Measurements from ENCODE around the gene CNGB1. TPM values are rescaled to one million over a fixed set of nuclear protein-coding genes. Genes with fewer than 3 reads are reported as not detected.
"Not testable (repeated sequence)": the region's sequence is repeated elsewhere in the genome, so short reads cannot be mapped to it uniquely, and the experiment has no call there.

CNGB1 gene
- total RNA-seq, 1 experiment from 2014 or later: not detected

GRCh38 chr16:57862698-57863433, 108.1 kb downstream of the CNGB1 start:
- no peak for DNase-seq (ENCODE audit: unreplicated experiment)
- ChIA-PET CTCF (interaction anchor here (0.6 to 9.6 kb wide), 46 partner anchors 9 to 473 kb away, joined by 3 to 176 read pairs (median 5); partner anchors contain the start of genes KATNB1 and KIFC3), POLR2A (interaction anchor here (0.7 to 2.4 kb wide), 8 partner anchors 13 to 106 kb away, joined by 3 to 17 read pairs (median 4); no protein-coding TSS in a partner anchor)

GRCh38 chr16:57859331-57859730, 111.6 kb downstream of the CNGB1 start:
- POLR2A ChIA-PET: interaction anchor here (0.6 kb wide), 1 partner anchor 12 kb away, joined by 6 read pairs; no protein-coding TSS in a partner anchor
- no peaks in the 10 kb centered on the region for H3K27me3 Mint-ChIP-seq (ENCODE audit: insufficient read depth, unreplicated experiment)
- TF ChIP-seq, protein P1, sequence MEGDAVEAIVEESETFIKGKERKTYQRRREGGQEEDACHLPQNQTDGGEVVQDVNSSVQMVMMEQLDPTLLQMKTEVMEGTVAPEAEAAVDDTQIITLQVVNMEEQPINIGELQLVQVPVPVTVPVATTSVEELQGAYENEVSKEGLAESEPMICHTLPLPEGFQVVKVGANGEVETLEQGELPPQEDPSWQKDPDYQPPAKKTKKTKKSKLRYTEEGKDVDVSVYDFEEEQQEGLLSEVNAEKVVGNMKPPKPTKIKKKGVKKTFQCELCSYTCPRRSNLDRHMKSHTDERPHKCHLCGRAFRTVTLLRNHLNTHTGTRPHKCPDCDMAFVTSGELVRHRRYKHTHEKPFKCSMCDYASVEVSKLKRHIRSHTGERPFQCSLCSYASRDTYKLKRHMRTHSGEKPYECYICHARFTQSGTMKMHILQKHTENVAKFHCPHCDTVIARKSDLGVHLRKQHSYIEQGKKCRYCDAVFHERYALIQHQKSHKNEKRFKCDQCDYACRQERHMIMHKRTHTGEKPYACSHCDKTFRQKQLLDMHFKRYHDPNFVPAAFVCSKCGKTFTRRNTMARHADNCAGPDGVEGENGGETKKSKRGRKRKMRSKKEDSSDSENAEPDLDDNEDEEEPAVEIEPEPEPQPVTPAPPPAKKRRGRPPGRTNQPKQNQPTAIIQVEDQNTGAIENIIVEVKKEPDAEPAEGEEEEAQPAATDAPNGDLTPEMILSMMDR (IDR thresholded peaks at IDR 0.05; ENCODE audit: unreplicated experiment): peak; percentile 31
- H3K4me1 Mint-ChIP-seq (ENCODE audit: insufficient read depth, unreplicated experiment): peaks cover 7% of the 10 kb centered on the region
- BruUV-seq (replicated peaks): no TSS peak
- no peaks in the 10 kb centered on the region for H3K9me3 Mint-ChIP-seq (ENCODE audit: unreplicated experiment)
- peak; percentile 22 for DNase-seq (ENCODE audit: unreplicated experiment)
- no peak overlapping the region for H3K27ac Mint-ChIP-seq (ENCODE audit: low read depth, unreplicated experiment)
- no peaks in the 10 kb centered on the region for H3K36me3 Mint-ChIP-seq (ENCODE audit: insufficient read depth, unreplicated experiment)
- no peak overlapping the region for H3K4me3 Mint-ChIP-seq (ENCODE audit: unreplicated experiment)
- CTCF ChIA-PET: interaction anchor here (1.6 to 9.6 kb wide), 2 partner anchors 19 to 66 kb away, joined by 3 to 176 read pairs; no protein-coding TSS in a partner anchor
- intact Hi-C loops (cut with micrococcal nuclease): no loop called here

More at GRCh38 chr16:57862698-57863433, 108.1 kb downstream of the CNGB1 start:
- TF ChIP-seq, protein P1 (IDR thresholded peaks at IDR 0.05; ENCODE audit: unreplicated experiment): no peak
- no TSS peak for BruUV-seq (replicated peaks)
- Mint-ChIP-seq H3K9me3 (ENCODE audit: unreplicated experiment) (no peaks in the 10 kb centered on the region), H3K27me3 (ENCODE audit: insufficient read depth, unreplicated experiment) (no peaks in the 10 kb centered on the region), H3K36me3 (ENCODE audit: insufficient read depth, unreplicated experiment) (no peaks in the 10 kb centered on the region), H3K4me3 (ENCODE audit: unreplicated experiment) (no peak overlapping the region), H3K27ac (ENCODE audit: low read depth, unreplicated experiment) (no peak overlapping the region), H3K4me1 (ENCODE audit: insufficient read depth, unreplicated experiment) (peaks cover 7% of the 10 kb centered on the region)
- intact Hi-C loops (cut with micrococcal nuclease): loop anchor here (1.0 kb wide), 5 partner anchors 61 to 287 kb away; partner anchors contain the start of gene KIFC3

GRCh38 chr16:57858635-57859034, 112.3 kb downstream of the CNGB1 start:
- no peaks in the 10 kb centered on the region for H3K36me3 Mint-ChIP-seq (ENCODE audit: insufficient read depth, unreplicated experiment)
- intact Hi-C loops (cut with micrococcal nuclease): no loop called here
- H3K27ac Mint-ChIP-seq (ENCODE audit: low read depth, unreplicated experiment): no peak overlapping the region
- ChIA-PET POLR2A (interaction anchor here (0.6 to 1.2 kb wide), 3 partner anchors 13 to 57 kb away, joined by 3 to 6 read pairs (median 4); no protein-coding TSS in a partner anchor), CTCF (interaction anchor here (0.9 to 9.6 kb wide), 4 partner anchors 10 to 65 kb away, joined by 3 to 176 read pairs (median 3); no protein-coding TSS in a partner anchor)
- H3K4me3 Mint-ChIP-seq (ENCODE audit: unreplicated experiment): no peak overlapping the region
- no TSS peak for BruUV-seq (replicated peaks)
- H3K27me3 Mint-ChIP-seq (ENCODE audit: insufficient read depth, unreplicated experiment): no peaks in the 10 kb centered on the region
- H3K4me1 Mint-ChIP-seq (ENCODE audit: insufficient read depth, unreplicated experiment): peaks cover 6% of the 10 kb centered on the region
- H3K9me3 Mint-ChIP-seq (ENCODE audit: unreplicated experiment): no peaks in the 10 kb centered on the region
- TF ChIP-seq, protein P1 (IDR thresholded peaks at IDR 0.05; ENCODE audit: unreplicated experiment): no peak
- DNase-seq (ENCODE audit: unreplicated experiment): no peak

- CTCF ChIA-PET: interaction anchor here (0.9 to 9.6 kb wide), 3 partner anchors 9 to 64 kb away, joined by 3 to 176 read pairs (median 3); no protein-coding TSS in a partner anchor
- H3K36me3 Mint-ChIP-seq (ENCODE audit: insufficient read depth, unreplicated experiment); intact Hi-C loops (cut with micrococcal nuclease); H3K4me1 Mint-ChIP-seq (ENCODE audit: insufficient read depth, unreplicated experiment); BruUV-seq (replicated peaks); H3K9me3 Mint-ChIP-seq (ENCODE audit: unreplicated experiment); DNase-seq (ENCODE audit: unreplicated experiment); H3K27ac Mint-ChIP-seq (ENCODE audit: low read depth, unreplicated experiment); H3K27me3 Mint-ChIP-seq (ENCODE audit: insufficient read depth, unreplicated experiment); H3K4me3 Mint-ChIP-seq (ENCODE audit: unreplicated experiment): not testable (repeated sequence)
- POLR2A ChIA-PET: interaction anchor here (1.2 kb wide), 1 partner anchor 23 kb away, joined by 4 read pairs; no protein-coding TSS in a partner anchor
These were observed 112.9 kb downstream of the CNGB1 start for GRCh38 chr16:57857991-57858390.

Measured in MCF 10A (cell line).